CD4-positive, CD25-positive, alpha-beta regulatory T cell (primary cell): Measurements from ENCODE around the gene MPIG6B. TPM values are rescaled to one million over a fixed set of nuclear protein-coding genes. Genes with fewer than 3 reads are reported as not detected.

Source experiments
- ATAC-seq, 2 donors: fragments of 150-1000 bp; cut with Tn5 transposase; one replicate each; pipeline ENCODE4 v1.10.0; 2021; ENCODE audit warnings: low read depth in 2 of 2, moderate number of reproducible peaks in 2 of 2, moderate library complexity in 1 of 2
- DNase-seq, 3 donors: peaks; one replicate each; pipeline versions ENCODE4 v3.0.0 to v3.0.0-alpha.2; 2012 to 2022; ENCODE audit warnings: mixed read lengths in 1 of 3
- H3K27ac ChIP-seq: one replicate; pipeline ENCODE4 v1.7.0; 2013; ENCODE audit warnings: mild to moderate bottlenecking, low read length; ENCODE audit not compliant: insufficient read depth, poor library complexity, severe bottlenecking
- H3K27me3 ChIP-seq: one replicate; pipeline ENCODE4 v1.7.0; 2013; ENCODE audit warnings: low read length; ENCODE audit not compliant: control insufficient read depth, insufficient read depth
- H3K36me3 ChIP-seq: one replicate; pipeline ENCODE4 v1.7.0; 2013; ENCODE audit warnings: mild to moderate bottlenecking, low read length, moderate library complexity; ENCODE audit not compliant: control insufficient read depth, insufficient read depth
- H3K4me1 ChIP-seq: 2 replicates; pipeline ENCODE4 v1.7.0; 2013; ENCODE audit warnings: mild to moderate bottlenecking, low read length; ENCODE audit not compliant: insufficient read depth, control insufficient read depth, poor library complexity, severe bottlenecking
- H3K4me3 ChIP-seq: one replicate; pipeline ENCODE4 v1.7.0; 2013; ENCODE audit warnings: low read depth, mild to moderate bottlenecking, low read length, moderate library complexity
- H3K9me3 ChIP-seq, 2 experiments: 1 replicate in 1 of 2; 2 replicates in 1 of 2; pipeline ENCODE4 v1.7.0; 2013; ENCODE audit warnings: low read length in 2 of 2, mild to moderate bottlenecking in 1 of 2, moderate library complexity in 1 of 2; ENCODE audit not compliant: control insufficient read depth in 2 of 2
- H3K27ac Mint-ChIP-seq, 3 donors: one replicate each; pipeline ENCODE4 v1.8.0; 2020 to 2022; ENCODE audit warnings: mild to moderate bottlenecking in 3 of 3, mixed read lengths in 3 of 3, moderate library complexity in 2 of 3
- H3K27me3 Mint-ChIP-seq: one replicate; pipeline ENCODE4 v1.8.0; 2022; ENCODE audit warnings: mild to moderate bottlenecking, mixed read lengths
- H3K36me3 Mint-ChIP-seq: one replicate; pipeline ENCODE4 v1.8.0; 2020; ENCODE audit warnings: mixed read lengths
- H3K4me1 Mint-ChIP-seq, 4 donors: one replicate each; pipeline ENCODE4 v1.8.0; 2020 to 2022; ENCODE audit warnings: mixed read lengths in 4 of 4, mild to moderate bottlenecking in 1 of 4
- H3K4me3 Mint-ChIP-seq, 4 donors: one replicate each; pipeline ENCODE4 v1.8.0; 2020 to 2022; ENCODE audit warnings: mild to moderate bottlenecking in 4 of 4, mixed read lengths in 4 of 4, moderate library complexity in 3 of 4
- H3K9me3 Mint-ChIP-seq, 7 donors: one replicate each; pipeline ENCODE4 v1.8.0; 2020 to 2022; ENCODE audit warnings: mixed read lengths in 7 of 7, mild to moderate bottlenecking in 3 of 7, moderate library complexity in 2 of 7
- polyA plus RNA-seq, 4 donors: library from polyadenylated mRNA; unstranded; fragments of 300-500 nt; fragmentation: Illumina TruSeq; gene quantifications; one replicate each; pipeline ENCODE4 v1.2.3, GENCODE V29; 2021
- total RNA-seq: library from RNA; stranded (reverse); gene quantifications from one replicate; pipeline ENCODE4 v1.2.3, GENCODE V29; 2022

Gene MPIG6B
- total and polyA plus RNA-seq, 5 donors from 2014 or later = 0.43 to 10.8 TPM; not detected in 3

- Mint-ChIP-seq H3K36me3 (peaks cover 10% of the 10 kb centered on the region), H3K9me3 (peaks cover 0 to 1% (median 0%) of the 10 kb centered on the region in 7 donors), H3K27ac (peak overlapping the region in 2 of 3 donors; percentile 16 to 58), H3K4me3 (peak overlapping the region in 3 of 4 donors; percentile 66 to 90 (median 72)), H3K27me3 (no peaks in the 10 kb centered on the region), H3K4me1 (peaks cover 0 to 43% (median 16%) of the 10 kb centered on the region in 4 donors)
- Histone ChIP-seq H3K27ac (no peak overlapping the region), H3K4me1 (peaks cover 19% of the 10 kb centered on the region), H3K4me3 (no peak overlapping the region), H3K36me3 (peaks cover 16% of the 10 kb centered on the region), H3K9me3 (no peaks in the 10 kb centered on the region), H3K27me3 (no peaks in the 10 kb centered on the region)
- DNase-seq (no peak), ATAC-seq (peak; percentile 26 to 45)
Observed at GRCh38 chr6:31727034-31727716, 4.0 kb downstream of the MPIG6B start.

DNA sequence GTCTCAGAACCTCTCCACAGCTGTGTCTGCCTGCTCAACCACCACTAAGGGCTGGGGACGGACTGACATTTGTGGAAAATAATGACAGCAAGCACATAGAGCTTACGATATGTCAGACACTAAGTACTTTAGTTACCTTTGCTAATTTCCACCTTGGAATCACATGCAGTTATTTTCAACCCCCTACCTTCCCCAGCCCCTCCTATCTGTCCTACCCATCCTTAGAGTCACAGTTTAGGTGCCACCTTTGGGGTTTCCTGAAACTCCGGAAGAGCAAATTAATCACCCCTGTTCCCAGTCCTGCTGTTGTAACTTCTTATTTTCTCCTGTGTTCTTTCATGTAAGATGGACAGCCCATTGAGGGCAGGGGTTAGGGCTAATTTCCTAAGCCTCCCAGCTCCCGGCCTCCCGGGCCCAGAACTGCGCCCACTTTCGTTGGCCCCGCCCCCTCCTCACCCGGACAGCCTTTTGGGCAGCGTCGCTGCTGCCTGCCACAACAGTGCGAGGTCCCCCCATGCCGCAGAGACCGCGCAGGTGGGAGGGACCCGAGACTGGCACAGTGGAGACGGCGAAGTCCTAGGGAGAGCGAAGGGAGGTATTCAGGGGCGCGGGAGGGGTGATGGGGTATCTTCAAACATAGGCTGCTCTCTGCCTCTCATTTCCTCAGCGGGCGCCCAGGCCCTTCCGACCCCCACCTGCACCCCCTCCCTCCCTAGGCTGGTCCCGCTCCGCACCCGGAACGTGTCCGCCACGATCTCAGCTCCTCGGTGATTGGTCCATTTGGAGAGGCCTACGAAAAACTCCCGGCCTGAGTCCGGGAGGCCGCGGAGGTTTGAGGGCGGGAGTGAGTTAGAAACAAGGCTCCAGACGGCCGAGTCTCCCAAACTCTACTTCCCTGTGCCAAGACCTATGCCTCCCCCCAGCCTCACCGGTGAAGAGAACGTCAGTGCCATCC is 4.8 kb downstream of the MPIG6B start:
- ATAC-seq (no peak), DNase-seq (peak in 1 of 3 donors; percentile 59)
- Mint-ChIP-seq H3K27me3 (no peaks in the 10 kb centered on the region), H3K4me3 (peak overlapping the region; percentile 54 to 95 (median 80)), H3K9me3 (peaks cover 0 to 1% (median 0%) of the 10 kb centered on the region in 7 donors), H3K4me1 (peaks cover 0 to 45% (median 17%) of the 10 kb centered on the region in 4 donors), H3K36me3 (peaks cover 12% of the 10 kb centered on the region), H3K27ac (peak overlapping the region; percentile 58 to 79 (median 59))
- Histone ChIP-seq H3K36me3 (peaks cover 23% of the 10 kb centered on the region), H3K27ac (no peak overlapping the region), H3K27me3 (no peaks in the 10 kb centered on the region), H3K4me1 (peaks cover 19% of the 10 kb centered on the region), H3K9me3 (no peaks in the 10 kb centered on the region), H3K4me3 (no peak overlapping the region)

DNA sequence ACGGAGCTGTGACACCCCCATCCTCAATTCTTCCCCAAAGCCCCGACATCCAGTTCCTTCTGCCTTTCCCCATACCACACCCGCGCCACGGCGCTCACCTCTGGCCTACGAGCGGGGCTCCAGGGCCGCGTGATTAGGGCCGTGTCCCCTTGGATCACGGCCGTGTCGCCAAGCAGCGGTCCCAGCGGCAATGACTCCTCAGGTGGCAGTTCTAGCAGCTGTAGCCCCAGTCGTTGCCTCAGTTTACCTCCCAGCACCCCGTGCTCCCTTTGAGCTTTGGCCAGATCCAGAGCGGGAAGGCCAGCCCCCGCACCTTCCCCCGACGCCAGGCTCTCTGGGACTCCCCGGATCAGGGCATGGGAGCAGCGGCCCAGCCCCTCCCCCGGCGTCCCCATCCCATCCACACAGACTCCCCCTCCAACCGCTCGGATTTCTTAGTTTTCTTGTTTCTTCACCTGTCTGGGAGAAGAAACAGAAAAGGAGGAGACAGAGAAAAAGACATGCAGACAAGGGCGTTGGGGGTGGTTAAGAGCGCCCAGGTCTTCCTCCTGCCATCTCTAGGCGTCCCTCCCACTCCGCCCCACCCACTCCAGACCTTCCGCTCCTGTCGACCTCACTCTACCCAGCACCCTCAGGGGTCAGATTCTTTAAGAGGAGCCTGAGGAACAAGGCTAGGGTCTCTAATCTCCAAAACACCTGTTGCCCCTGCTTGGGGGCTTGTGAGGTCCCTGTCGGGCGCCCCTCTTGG is 5.8 kb downstream of the MPIG6B start, which contains the start of gene DDAH2:
Gene DDAH2 (minus strand): TSS at position 533 of the 748 bp plus-strand sequence. CDS start 138 bp downstream, at position 395.
- ATAC-seq (peak; percentile 8 to 20), DNase-seq (no peak)
- peaks cover 25% of the 10 kb centered on the region for H3K4me1 ChIP-seq
- peak within 1 kb of the TSS; percentile 81 to 98 (median 96) for H3K4me3 Mint-ChIP-seq
- no peaks in the 10 kb centered on the region for H3K9me3 ChIP-seq
- no peaks in the 10 kb centered on the region for H3K27me3 ChIP-seq
- H3K27ac Mint-ChIP-seq = peak within 1 kb of the TSS; percentile 90 to 92 (median 91)
- peaks cover 32% of the 10 kb centered on the region for H3K36me3 ChIP-seq
- peaks cover 0 to 1% (median 0%) of the 10 kb centered on the region in 7 donors for H3K9me3 Mint-ChIP-seq
- H3K27me3 Mint-ChIP-seq = no peaks in the 10 kb centered on the region
- peaks cover 0 to 54% (median 26%) of the 10 kb centered on the region in 4 donors for H3K4me1 Mint-ChIP-seq
- peaks cover 20% of the 10 kb centered on the region for H3K36me3 Mint-ChIP-seq
- H3K4me3 ChIP-seq = peak within 1 kb of the TSS; percentile 79
- H3K27ac ChIP-seq = peak within 1 kb of the TSS; percentile 71

DNA sequence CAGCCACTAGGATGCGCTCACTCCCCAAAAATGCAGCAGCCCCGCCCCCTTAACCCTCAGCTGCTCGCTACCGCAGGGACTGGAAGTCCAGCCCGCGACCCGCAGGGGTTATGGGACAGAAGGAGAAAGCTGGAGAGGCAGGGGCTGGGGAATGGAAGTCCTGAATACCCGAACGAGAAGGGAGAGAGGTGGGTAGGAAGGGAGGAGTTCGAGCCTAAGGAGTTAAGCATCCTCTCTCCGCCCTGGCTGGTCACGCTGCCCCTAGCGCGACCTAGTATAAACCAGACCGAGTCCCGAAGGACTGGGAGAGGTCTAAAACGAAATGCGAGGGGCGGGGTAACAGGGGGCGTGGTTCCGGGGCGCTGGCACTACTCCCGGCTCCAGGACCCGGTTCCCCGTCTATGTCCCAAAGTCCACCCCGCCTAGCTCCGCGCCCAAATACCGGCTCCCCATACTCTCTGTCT is 6.4 kb downstream of the MPIG6B start:
- ATAC-seq (peak; percentile 70), DNase-seq (peak; percentile 75 to 85 (median 79))
- Histone ChIP-seq H3K4me3 (peak overlapping the region; percentile 79), H3K27me3 (no peaks in the 10 kb centered on the region), H3K9me3 (no peaks in the 10 kb centered on the region), H3K4me1 (peaks cover 31% of the 10 kb centered on the region), H3K27ac (peak overlapping the region; percentile 71), H3K36me3 (peaks cover 35% of the 10 kb centered on the region)
- Mint-ChIP-seq H3K4me3 (peak overlapping the region; percentile 81 to 98 (median 96)), H3K9me3 (peaks cover 0 to 1% (median 0%) of the 10 kb centered on the region in 7 donors), H3K27ac (peak overlapping the region; percentile 82 to 90 (median 89)), H3K27me3 (no peaks in the 10 kb centered on the region), H3K36me3 (peaks cover 21% of the 10 kb centered on the region), H3K4me1 (peaks cover 0 to 60% (median 26%) of the 10 kb centered on the region in 4 donors)

GRCh38 chr6:31729979-31730630 is 6.9 kb downstream of the MPIG6B start:
- Histone ChIP-seq H3K36me3 (peaks cover 35% of the 10 kb centered on the region), H3K4me1 (peaks cover 37% of the 10 kb centered on the region), H3K4me3 (peak overlapping the region; percentile 79), H3K27me3 (no peaks in the 10 kb centered on the region), H3K9me3 (no peaks in the 10 kb centered on the region), H3K27ac (peak overlapping the region; percentile 71)
- Mint-ChIP-seq H3K9me3 (peaks cover 0 to 1% (median 0%) of the 10 kb centered on the region in 7 donors), H3K4me3 (peak overlapping the region; percentile 81 to 98 (median 96)), H3K27me3 (no peaks in the 10 kb centered on the region), H3K27ac (peak overlapping the region; percentile 90 to 92 (median 91)), H3K4me1 (peaks cover 0 to 66% (median 28%) of the 10 kb centered on the region in 4 donors), H3K36me3 (peaks cover 21% of the 10 kb centered on the region)
- DNase-seq = peak; percentile 65 to 72 (median 67)
- peak; percentile 32 to 36 for ATAC-seq

GRCh38 chr6:31730631-31731086 is 7.5 kb downstream of the MPIG6B start:
- DNase-seq (no peak), ATAC-seq (no peak)
- H3K4me1 Mint-ChIP-seq = peaks cover 0 to 71% (median 30%) of the 10 kb centered on the region in 4 donors
- peak overlapping the region; percentile 81 to 98 (median 96) for H3K4me3 Mint-ChIP-seq
- H3K36me3 Mint-ChIP-seq = peaks cover 19% of the 10 kb centered on the region
- H3K27ac ChIP-seq = peak overlapping the region; percentile 71
- H3K27me3 ChIP-seq = no peaks in the 10 kb centered on the region
- peak overlapping the region in 2 of 3 donors; percentile 90 to 92 for H3K27ac Mint-ChIP-seq
- H3K4me3 ChIP-seq = no peak overlapping the region
- peaks cover 40% of the 10 kb centered on the region for H3K4me1 ChIP-seq
- H3K36me3 ChIP-seq = peaks cover 35% of the 10 kb centered on the region
- no peaks in the 10 kb centered on the region for H3K27me3 Mint-ChIP-seq
- H3K9me3 Mint-ChIP-seq = peaks cover 0 to 1% (median 0%) of the 10 kb centered on the region in 7 donors
- H3K9me3 ChIP-seq = no peaks in the 10 kb centered on the region
